Measurements from ENCODE around the gene PRRG2. TPM values are rescaled to one million over a fixed set of nuclear protein-coding genes. Genes with fewer than 3 reads are reported as not detected.

Gene PRRG2
- total RNA-seq, 4 donors from 2014 or later = 0.17 to 2.5 (median 1.6) TPM; not detected in 1

- Histone ChIP-seq H3K9me3 (no peaks in the 10 kb centered on the region), H3K36me3 (peaks cover 0 to 9% (median 2%) of the 10 kb centered on the region in 4 donors), H3K4me1 (peaks cover 23 to 39% (median 33%) of the 10 kb centered on the region in 4 donors), H3K27me3 (no peaks in the 10 kb centered on the region), H3K4me3 (no peak overlapping the region), H3K27ac (replicated peaks in 1 of 4) (peak overlapping the region in 1 of 4 donors; percentile 21)
- DNase-seq (ENCODE audit: extremely low spot score) = no peak
- TF ChIP-seq EP300 (IDR thresholded peaks at IDR 0.05) (no peak), POLR2A (IDR thresholded peaks at IDR 0.05; ENCODE audit: low read depth) (no peak), CTCF (IDR thresholded peaks at IDR 0.05) (no peak), POLR2AphosphoS5 (IDR thresholded peaks at IDR 0.05) (no peak)
- intact Hi-C loops (cut with DNase I) = loop anchor here (10.0 kb wide), 1 partner anchor 170 kb away; no protein-coding TSS in a partner anchor
- WGBS = 32% methylated on average over 4 of the region's 4 CpGs
These were observed 15.9 kb upstream of the PRRG2 start for GRCh38 chr19:49565261-49565660.

- 93% methylated on average over 3 of the region's 3 CpGs for WGBS
- Histone ChIP-seq H3K4me3 (no peak overlapping the region), H3K4me1 (peaks cover 34 to 42% (median 39%) of the 10 kb centered on the region in 4 donors), H3K9me3 (no peaks in the 10 kb centered on the region), H3K36me3 (peaks cover 0 to 3% (median 0%) of the 10 kb centered on the region in 4 donors), H3K27ac (replicated peaks in 1 of 4) (no peak overlapping the region), H3K27me3 (no peaks in the 10 kb centered on the region)
- DNase-seq (ENCODE audit: extremely low spot score) = no peak
- TF ChIP-seq POLR2A (IDR thresholded peaks at IDR 0.05; ENCODE audit: low read depth) (no peak), POLR2AphosphoS5 (IDR thresholded peaks at IDR 0.05) (no peak), EP300 (IDR thresholded peaks at IDR 0.05) (no peak)
- intact Hi-C loops (cut with DNase I) = loop anchor here (10.0 kb wide), 1 partner anchor 172 kb away; no protein-coding TSS in a partner anchor
These were observed 14.8 kb upstream of the PRRG2 start for GRCh38 chr19:49566302-49566701.

GRCh38 chr19:49567861-49568441, 13.2 kb upstream of the PRRG2 start:
- no peak for TF ChIP-seq POLR2AphosphoS5 (IDR thresholded peaks at IDR 0.05)
- TF ChIP-seq POLR2A (IDR thresholded peaks at IDR 0.05; ENCODE audit: low read depth) = no peak
- TF ChIP-seq EP300 (IDR thresholded peaks at IDR 0.05) = no peak
- TF ChIP-seq CTCF (IDR thresholded peaks at IDR 0.05) = no peak
- WGBS = 66% methylated on average over 9 of the region's 9 CpGs
- Histone ChIP-seq H3K27me3 (no peaks in the 10 kb centered on the region), H3K4me3 (no peak overlapping the region), H3K4me1 (peaks cover 36 to 45% (median 42%) of the 10 kb centered on the region in 4 donors), H3K27ac (replicated peaks in 1 of 4) (no peak overlapping the region), H3K36me3 (peaks cover 0 to under 1% (median under 1%) of the 10 kb centered on the region in 4 donors), H3K9me3 (no peaks in the 10 kb centered on the region)
- intact Hi-C loops (cut with DNase I) = loop anchor here (10.0 kb wide), 1 partner anchor 173 kb away; no protein-coding TSS in a partner anchor
- DNase-seq (ENCODE audit: extremely low spot score) = no peak

GRCh38 chr19:49570138-49570856, 10.8 kb upstream of the PRRG2 start:
- peak; percentile 92 to 98 (median 98) for TF ChIP-seq CTCF (IDR thresholded peaks at IDR 0.05)
- no peak for TF ChIP-seq POLR2A (IDR thresholded peaks at IDR 0.05; ENCODE audit: low read depth)
- no peak for TF ChIP-seq EP300 (IDR thresholded peaks at IDR 0.05)
- TF ChIP-seq POLR2AphosphoS5 (IDR thresholded peaks at IDR 0.05) = peak; percentile 23 to 35
- no peaks in the 10 kb centered on the region for H3K9me3 ChIP-seq
- H3K27ac ChIP-seq (replicated peaks in 1 of 4) = peak overlapping the region in 3 of 4 donors; percentile 13 to 60 (median 56)
- H3K4me1 ChIP-seq = peaks cover 29 to 37% (median 33%) of the 10 kb centered on the region in 4 donors
- peaks cover 0 to 21% (median 18%) of the 10 kb centered on the region in 4 donors for H3K36me3 ChIP-seq
- WGBS = 30% methylated on average over 14 of the region's 14 CpGs
- no peaks in the 10 kb centered on the region for H3K27me3 ChIP-seq
- intact Hi-C loops (cut with DNase I) = loop anchor here (2.0 to 5.0 kb wide), 2 partner anchors 63 to 102 kb away; no protein-coding TSS in a partner anchor
- DNase-seq (ENCODE audit: extremely low spot score) = no peak
- no peak overlapping the region for H3K4me3 ChIP-seq

Data from esophagus muscularis mucosa (tissue), 4 donors.